Left cardiac atrium (tissue), 4 donors: ENCODE measurements around the gene TMEM109. TPM values are rescaled to one million over a fixed set of nuclear protein-coding genes. Genes with fewer than 3 reads are reported as not detected.

Experiments used
- ATAC-seq, 2 donors: fragments of 200-7000 bp; cut with Tn5 transposase; one replicate each; pipeline ENCODE4 v1.9.1; 2020; ENCODE audit warnings: mild to moderate bottlenecking in 2 of 2, moderate library complexity in 2 of 2
- DNase-seq: peaks from one replicate; pipeline ENCODE4 v3.0.0-alpha.2; 2020
- intact Hi-C, 2 donors: fragments of 100-400 bp; cut with DNase I; formaldehyde crosslinking; loops; one replicate each; pipeline versions ENCODE4 v1.14.1 to v1.15.1; 2022 to 2023
- total RNA-seq, 2 donors: library from RNA; stranded (reverse); fragmentation: NEBNext Ultra II Directional; extraction: Animal tissue kit (Norgen Biotek cat#: 25700); gene quantifications; one replicate each; pipeline ENCODE4 v1.2.1, GENCODE V29; 2021
- donor health status: DM: no; HTN: yes; CAD: no.
- donor health status: DM: no; HTN: yes; CAD: no; lungs with severe emphysema.
- donor health status: DM: yes; HTN: yes; CAD: no.
- donor health status: Dilated cardiomyopathy.

Gene TMEM109
- total RNA-seq, 2 donors from 2014 or later, result 98.1 to 109 TPM

GRCh38 chr11:60950933-60951605, 37.1 kb downstream of the TMEM109 start:
- intact Hi-C loops, result no loop called here
- DNase-seq (no peak), ATAC-seq (peak in 1 of 2 donors; percentile 31)

GRCh38 chr11:60951606-60951903, 37.6 kb downstream of the TMEM109 start:
- DNase-seq (no peak), ATAC-seq (peak; percentile 28 to 39)
- intact Hi-C loops, result no loop called here

- intact Hi-C loops, result no loop called here
- ATAC-seq, result peak; percentile 74 to 80
- peak; percentile 75 for DNase-seq
These were observed 38.2 kb downstream of the TMEM109 start, which contains the start of gene SLC15A3 for GRCh38 chr11:60951904-60952741. Gene SLC15A3 (minus strand): TSS chr11:60952176. CDS start chr11:60951551, 625 bp downstream.

GRCh38 chr11:60952742-60953170, 38.8 kb downstream of the TMEM109 start:
- ATAC-seq (peak in 1 of 2 donors; percentile 4), DNase-seq (no peak)
- intact Hi-C loops, result no loop called here

GRCh38 chr11:60953781-60954180, 39.8 kb downstream of the TMEM109 start:
- ATAC-seq, result peak in 1 of 2 donors; percentile 3
- intact Hi-C loops, result no loop called here
- DNase-seq, result no peak

GRCh38 chr11:60954421-60954820, 40.5 kb downstream of the TMEM109 start:
- intact Hi-C loops, result no loop called here
- no peak for ATAC-seq
- no peak for DNase-seq

GRCh38 chr11:60955571-60955970, 41.6 kb downstream of the TMEM109 start:
- ATAC-seq, result no peak
- intact Hi-C loops, result no loop called here
- no peak for DNase-seq

- DNase-seq (no peak), ATAC-seq (no peak)
- intact Hi-C loops, result no loop called here
These were observed 43.2 kb downstream of the TMEM109 start for GRCh38 chr11:60957188-60957587.

- DNase-seq (no peak), ATAC-seq (no peak)
- intact Hi-C loops, result no loop called here
These were observed 45.5 kb downstream of the TMEM109 start for GRCh38 chr11:60959431-60959830.

- no peak for DNase-seq
- intact Hi-C loops, result no loop called here
- no peak for ATAC-seq
These were observed 46.4 kb downstream of the TMEM109 start for GRCh38 chr11:60960405-60960804.

- no peak for ATAC-seq
- intact Hi-C loops, result no loop called here
These were observed 50.8 kb downstream of the TMEM109 start for GRCh38 chr11:60964801-60965200.

GRCh38 chr11:60966890-60967289, 52.9 kb downstream of the TMEM109 start:
- intact Hi-C loops, result no loop called here
- DNase-seq (no peak), ATAC-seq (peak in 1 of 2 donors; percentile 27)

More at GRCh38 chr11:60964801-60965200, 50.8 kb downstream of the TMEM109 start:
- DNase-seq, result no peak

- ATAC-seq (no peak), DNase-seq (no peak)
- intact Hi-C loops, result loop anchor here in 1 of 2 donors (2.0 kb wide), 2 partner anchors 163 to 219 kb away; no protein-coding TSS in a partner anchor
These were observed 54.3 kb downstream of the TMEM109 start for GRCh38 chr11:60968223-60968622.

- peak; percentile 60 for DNase-seq
- ATAC-seq, result peak; percentile 72 to 75
- intact Hi-C loops, result no loop called here
These were observed 56.4 kb downstream of the TMEM109 start for GRCh38 chr11:60970369-60970774.

GRCh38 chr11:60970890-60971289, 56.9 kb downstream of the TMEM109 start:
- ATAC-seq (no peak), DNase-seq (no peak)

GRCh38 chr11:60971520-60971919, 57.6 kb downstream of the TMEM109 start, which contains the start of gene CD6:
Gene CD6 (plus strand): TSS chr11:60971680. CDS start chr11:60971866, 186 bp downstream.
- peak in 1 of 2 donors; percentile 51 for ATAC-seq
- intact Hi-C loops, result no loop called here
- no peak for DNase-seq

More at GRCh38 chr11:60970890-60971289, 56.9 kb downstream of the TMEM109 start:
- intact Hi-C loops, result no loop called here

GRCh38 chr11:60972182-60973030, 58.4 kb downstream of the TMEM109 start:
- intact Hi-C loops, result no loop called here
- DNase-seq, result no peak
- no peak for ATAC-seq
